ELR (cell line): Measurements from ENCODE around the gene RAB40A.
A peak's percentile ranks its signal among the peaks of the same experiment; 100 is the strongest.
"Not testable (repeated sequence)": the region's sequence is repeated elsewhere in the genome, so short reads cannot be mapped to it uniquely, and the experiment has no call there.

Experiments
- DNase-seq: peaks from one replicate; pipeline ENCODE4 v3.0.0-alpha.2; 2015; ENCODE audit warnings: low read depth

Gene RAB40A

GRCh38 chrX:103464072-103464773, 55.1 kb downstream of the RAB40A start:
- DNase-seq, result peak; percentile 59

GRCh38 chrX:103461156-103461555, 58.1 kb downstream of the RAB40A start:
- peak; percentile 43 for DNase-seq

GRCh38 chrX:103460001-103460755, 59.1 kb downstream of the RAB40A start:
- not testable (repeated sequence) for DNase-seq

- peak; percentile 97 for DNase-seq
Measured at GRCh38 chrX:103453655-103454054, 65.6 kb downstream of the RAB40A start.
